IMR-90 (cell line): ENCODE data around the gene ATXN1L. TPM values are rescaled to one million over a fixed set of nuclear protein-coding genes. Genes with fewer than 3 reads are reported as not detected.

Source experiments
- ATAC-seq: fragments of 200-7000 bp; cut with Tn5 transposase; 2 replicates; pipeline ENCODE4 v1.9.1; 2020; ENCODE audit warnings: low read depth, mild to moderate bottlenecking, moderate library complexity
- BruUV-seq: library from RNA; stranded (reverse); fragments of 400-500 nt; replicated peaks from 2 replicates; lab custom pipeline; 2021; lab: Mats Ljungman, UMichigan
- CTCF ChIA-PET: fragments of 300-600 bp; formaldehyde crosslinking; extraction: SDS; loops from one replicate; lab custom pipeline; 2021; ENCODE audit warnings: antibody characterized with exemption; lab: Yijun Ruan, JAX
- POLR2A ChIA-PET: fragments of 300-600 bp; sonication (Branson Sonifier 250); formaldehyde crosslinking; loops from one replicate; lab custom pipeline; 2022; ENCODE audit warnings: antibody characterized with exemption; ENCODE audit not compliant: unreplicated experiment; lab: Charles Lee
- DNase-seq: peaks from one replicate; pipeline ENCODE4 v3.0.0; 2013
- H2AFZ ChIP-seq: replicated peaks from 2 replicates; pipeline ENCODE3; 2013; ENCODE audit warnings: low read length, mild to moderate bottlenecking; ENCODE audit not compliant: poor library complexity
- H2AK5ac ChIP-seq: 2 replicates; pipeline ENCODE4 v1.6.1; 2013; ENCODE audit warnings: low read depth, low read length, inconsistent platforms
- H2AK9ac ChIP-seq: replicated peaks from 2 replicates; pipeline ENCODE3; 2013; ENCODE audit warnings: mild to moderate bottlenecking, low read depth, low read length, moderate library complexity; ENCODE audit not compliant: poor library complexity
- H2BK120ac ChIP-seq: 2 replicates; pipeline ENCODE4 v1.6.1; 2013; ENCODE audit warnings: low read depth, low read length, inconsistent platforms
- H2BK15ac ChIP-seq: 3 replicates; pipeline ENCODE4 v1.6.1; 2013; ENCODE audit warnings: low read depth, low read length, inconsistent platforms
- H2BK20ac ChIP-seq: 2 replicates; pipeline ENCODE4 v1.6.1; 2013; ENCODE audit warnings: low read depth, mild to moderate bottlenecking, inconsistent platforms, low read length, moderate library complexity
- H2BK5ac ChIP-seq: 2 replicates; pipeline ENCODE4 v1.6.1; 2013; ENCODE audit warnings: mild to moderate bottlenecking, low read depth, low read length, inconsistent platforms; ENCODE audit not compliant: poor library complexity, severe bottlenecking
- H3K14ac ChIP-seq: replicated peaks from 2 replicates; pipeline ENCODE4 v1.6.1; 2013; ENCODE audit warnings: low read depth, low read length, inconsistent platforms
- H3K18ac ChIP-seq: 2 replicates; pipeline ENCODE4 v1.6.1; 2013; ENCODE audit warnings: low read depth, low read length, control low read depth
- H3K23ac ChIP-seq: 2 replicates; pipeline ENCODE4 v1.6.1; 2013; ENCODE audit warnings: low read depth, low read length, inconsistent platforms
- H3K27ac ChIP-seq: 2 replicates; pipeline ENCODE4 v1.5.1; 2013; ENCODE audit warnings: mild to moderate bottlenecking, control low read depth, low read length; ENCODE audit not compliant: insufficient read depth
- H3K27me3 ChIP-seq: 2 replicates; pipeline ENCODE4 v1.6.1; 2013; ENCODE audit warnings: low read length; ENCODE audit not compliant: control insufficient read depth, insufficient read depth
- H3K36me3 ChIP-seq: 2 replicates; pipeline ENCODE4 v1.6.1; 2013; ENCODE audit warnings: low read length, mixed read lengths; ENCODE audit not compliant: control insufficient read depth, insufficient read depth
- H3K4ac ChIP-seq: 2 replicates; pipeline ENCODE4 v1.6.1; 2013; ENCODE audit warnings: low read depth, low read length, inconsistent platforms
- H3K4me1 ChIP-seq: 2 replicates; pipeline ENCODE4 v1.6.1; 2013; ENCODE audit warnings: low read length, mixed read lengths; ENCODE audit not compliant: control insufficient read depth, insufficient read depth
- H3K4me2 ChIP-seq: 2 replicates; pipeline ENCODE4 v1.6.1; 2013; ENCODE audit warnings: low read depth, mild to moderate bottlenecking, control low read depth, low read length, moderate library complexity
- H3K4me3 ChIP-seq: 2 replicates; pipeline ENCODE4 v1.5.1; 2013; ENCODE audit warnings: low read depth, mild to moderate bottlenecking, control low read depth, low read length, moderate library complexity; ENCODE audit not compliant: insufficient read depth
- H3K56ac ChIP-seq: 2 replicates; pipeline ENCODE4 v1.6.1; 2013; ENCODE audit warnings: low read length, inconsistent platforms; ENCODE audit not compliant: insufficient read depth; ENCODE audit errors: extremely low read depth
- H3K79me1 ChIP-seq, 2 experiments: 2 replicates each; pipeline ENCODE4 v1.6.1; 2013; ENCODE audit warnings: low read length in 2 of 2, inconsistent platforms in 1 of 2, low read depth in 1 of 2
- H3K9ac ChIP-seq: 2 replicates; pipeline ENCODE4 v1.6.1; 2013; ENCODE audit warnings: low read depth, low read length, control low read depth
- H3K9me1 ChIP-seq: 2 replicates; pipeline ENCODE4 v1.6.1; 2013; ENCODE audit warnings: low read length, inconsistent platforms; ENCODE audit not compliant: insufficient read depth
- H3K9me3 ChIP-seq: 2 replicates; pipeline ENCODE4 v1.6.1; 2013; ENCODE audit warnings: low read length; ENCODE audit not compliant: control insufficient read depth, insufficient read depth
- H4K20me1 ChIP-seq: 2 replicates; pipeline ENCODE4 v1.6.1; 2013; ENCODE audit warnings: low read length, inconsistent platforms; ENCODE audit not compliant: insufficient read depth
- H4K5ac ChIP-seq: 2 replicates; pipeline ENCODE4 v1.6.1; 2013; ENCODE audit warnings: mild to moderate bottlenecking, low read depth, low read length, control low read depth
- H4K8ac ChIP-seq, 2 experiments: 2 replicates each; pipeline ENCODE4 v1.6.1; 2013; ENCODE audit warnings: low read depth in 2 of 2, low read length in 2 of 2, control low read depth in 1 of 2, inconsistent platforms in 1 of 2
- H4K91ac ChIP-seq: 2 replicates; pipeline ENCODE4 v1.6.1; 2013; ENCODE audit warnings: low read depth, low read length, inconsistent platforms; ENCODE audit not compliant: insufficient read depth
- CHD1 ChIP-seq: IDR thresholded peaks from 2 replicates; pipeline ENCODE4 v1.6.1; 2012; ENCODE audit warnings: low read depth, low read length, improper control_type of control experiment
- FOS ChIP-seq: fragments of 150-350 bp; IDR thresholded peaks from 2 replicates; pipeline ENCODE4 v1.6.1; 2016; ENCODE audit warnings: low read depth, low read length
- NFE2L2 ChIP-seq: fragments of 150-350 bp; IDR thresholded peaks from 2 replicates; pipeline ENCODE4 v1.6.1; 2016; ENCODE audit warnings: low read depth, mild to moderate bottlenecking, low read length
- WGBS, 2 experiments: methylation state at CpG; one replicate each; pipeline versions ENCODE4 v1.1.5 to v1.1.7; 2013; ENCODE audit warnings: missing lambda C conversion rate in 2 of 2; ENCODE audit not compliant: insufficient read length in 1 of 2; ENCODE audit errors: extremely low coverage in 2 of 2; 5-methylcytosine and 5-hydroxymethylcytosine counted together
- dilution Hi-C: fragments of 300-500 bp; cut with HindIII; formaldehyde crosslinking; loops from one replicate; pipeline ENCODE4 v1.14.3; 2018; ENCODE audit warnings: low sequenced_read_pairs; ENCODE audit not compliant: unreplicated experiment
- in situ Hi-C: fragments of 300-500 bp; cut with MboI; formaldehyde crosslinking; loops from 3 replicates; pipeline ENCODE4 v1.14.3; 2019; ENCODE audit warnings: low sequenced_read_pairs, inconsistent platforms, mixed read lengths
- intact Hi-C: fragments of 100-400 bp; cut with micrococcal nuclease; formaldehyde crosslinking; loops from 2 replicates; pipeline ENCODE4 v1.10.0; 2022
- polyA plus RNA-seq, 3 experiments: library from polyadenylated mRNA; depleted of rRNA; stranded (reverse); fragments of >200 nt; gene quantifications; 2 replicates each; pipeline ENCODE4 v1.2.3, GENCODE V29; 2012; ENCODE audit warnings: low replicate concordance in 1 of 3
- total RNA-seq: library from RNA; depleted of rRNA; stranded (reverse); fragments of >200 nt; gene quantifications from 2 replicates; pipeline ENCODE4 v1.2.3, GENCODE V29; 2012
- TF ChIP-seq, protein P1 (sequence below): fragments of 150-350 bp; IDR thresholded peaks from 2 replicates; pipeline ENCODE4 v1.6.1; 2016; ENCODE audit warnings: low read depth, mild to moderate bottlenecking, low read length, moderate library complexity, borderline replicate concordance
- TF ChIP-seq, protein P2 (sequence below): conservative IDR thresholded peaks from 2 replicates; pipeline ENCODE4 v1.5.1; 2012; ENCODE audit warnings: mild to moderate bottlenecking, low read depth, low read length, improper control_type of control experiment

Gene ATXN1L
- total and polyA plus RNA-seq, 2 of the 4 experiments (the other 2 are of a cell fraction): 5.2 to 9.2 TPM

DNA sequence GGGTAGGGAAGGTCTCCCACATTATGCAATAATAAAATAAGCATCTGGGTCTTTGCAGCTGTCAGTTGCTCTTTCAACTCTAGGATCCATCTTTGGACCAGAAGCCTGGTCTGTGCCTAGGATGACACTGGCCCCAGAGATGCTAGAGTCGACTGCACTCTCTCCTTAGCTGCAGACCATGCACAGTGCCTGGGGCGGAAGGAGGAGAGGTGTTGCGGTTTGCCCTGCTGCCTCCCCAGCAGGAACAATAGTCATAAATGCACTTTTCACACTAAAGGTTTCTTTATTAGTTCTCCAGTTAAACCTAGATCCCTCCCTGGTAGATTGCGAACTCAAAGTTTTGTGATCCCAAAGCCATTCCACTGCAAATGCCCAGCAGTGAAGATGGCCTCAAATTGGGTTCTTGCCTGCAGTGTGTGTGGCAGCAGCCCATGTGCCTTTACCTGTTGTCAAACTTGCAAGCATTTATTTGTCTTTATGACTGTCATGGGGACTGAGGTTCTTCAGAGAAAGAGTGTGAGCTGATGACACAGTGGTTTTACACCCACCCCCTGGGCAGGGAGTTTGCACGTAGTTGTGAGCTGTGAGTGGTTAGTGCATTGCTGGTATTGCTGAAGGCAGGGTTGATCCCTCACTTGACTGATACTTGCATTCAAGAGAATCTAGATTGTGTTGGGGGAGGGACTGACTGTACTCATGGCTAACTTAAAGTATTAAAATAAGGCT is 10.3 kb downstream of the ATXN1L start:
- H3K9me3 ChIP-seq: no peaks in the 10 kb centered on the region
- intact Hi-C loops: no loop called here
- no peak overlapping the region for H3K18ac ChIP-seq
- TF ChIP-seq CHD1 (no peak), FOS (no peak), NFE2L2 (no peak)
- TF ChIP-seq, protein P1, sequence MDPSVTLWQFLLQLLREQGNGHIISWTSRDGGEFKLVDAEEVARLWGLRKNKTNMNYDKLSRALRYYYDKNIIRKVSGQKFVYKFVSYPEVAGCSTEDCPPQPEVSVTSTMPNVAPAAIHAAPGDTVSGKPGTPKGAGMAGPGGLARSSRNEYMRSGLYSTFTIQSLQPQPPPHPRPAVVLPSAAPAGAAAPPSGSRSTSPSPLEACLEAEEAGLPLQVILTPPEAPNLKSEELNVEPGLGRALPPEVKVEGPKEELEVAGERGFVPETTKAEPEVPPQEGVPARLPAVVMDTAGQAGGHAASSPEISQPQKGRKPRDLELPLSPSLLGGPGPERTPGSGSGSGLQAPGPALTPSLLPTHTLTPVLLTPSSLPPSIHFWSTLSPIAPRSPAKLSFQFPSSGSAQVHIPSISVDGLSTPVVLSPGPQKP: no peak
- TF ChIP-seq, protein P2, sequence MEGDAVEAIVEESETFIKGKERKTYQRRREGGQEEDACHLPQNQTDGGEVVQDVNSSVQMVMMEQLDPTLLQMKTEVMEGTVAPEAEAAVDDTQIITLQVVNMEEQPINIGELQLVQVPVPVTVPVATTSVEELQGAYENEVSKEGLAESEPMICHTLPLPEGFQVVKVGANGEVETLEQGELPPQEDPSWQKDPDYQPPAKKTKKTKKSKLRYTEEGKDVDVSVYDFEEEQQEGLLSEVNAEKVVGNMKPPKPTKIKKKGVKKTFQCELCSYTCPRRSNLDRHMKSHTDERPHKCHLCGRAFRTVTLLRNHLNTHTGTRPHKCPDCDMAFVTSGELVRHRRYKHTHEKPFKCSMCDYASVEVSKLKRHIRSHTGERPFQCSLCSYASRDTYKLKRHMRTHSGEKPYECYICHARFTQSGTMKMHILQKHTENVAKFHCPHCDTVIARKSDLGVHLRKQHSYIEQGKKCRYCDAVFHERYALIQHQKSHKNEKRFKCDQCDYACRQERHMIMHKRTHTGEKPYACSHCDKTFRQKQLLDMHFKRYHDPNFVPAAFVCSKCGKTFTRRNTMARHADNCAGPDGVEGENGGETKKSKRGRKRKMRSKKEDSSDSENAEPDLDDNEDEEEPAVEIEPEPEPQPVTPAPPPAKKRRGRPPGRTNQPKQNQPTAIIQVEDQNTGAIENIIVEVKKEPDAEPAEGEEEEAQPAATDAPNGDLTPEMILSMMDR: no peak
- no peak overlapping the region for H3K4me3 ChIP-seq
- no peak overlapping the region for H4K5ac ChIP-seq
- no peak overlapping the region for H3K4ac ChIP-seq
- no peak overlapping the region for H3K23ac ChIP-seq
- peaks cover 25% of the 10 kb centered on the region for H4K20me1 ChIP-seq
- BruUV-seq: no TSS peak
- H3K14ac ChIP-seq: no peak overlapping the region
- no peak for ATAC-seq
- H2AK9ac ChIP-seq: no peak overlapping the region
- H3K27ac ChIP-seq: no peak overlapping the region
- H3K79me1 ChIP-seq: peaks cover 32 to 77% of the 10 kb centered on the region in 2 experiments
- no peak overlapping the region for H2BK20ac ChIP-seq
- no peak overlapping the region for H3K56ac ChIP-seq
- no peak overlapping the region for H4K91ac ChIP-seq
- H3K9me1 ChIP-seq: peaks cover 21% of the 10 kb centered on the region
- H2AK5ac ChIP-seq: no peak overlapping the region
- no peaks in the 10 kb centered on the region for H3K27me3 ChIP-seq
- H3K4me1 ChIP-seq: no peaks in the 10 kb centered on the region
- no peak overlapping the region for H2BK15ac ChIP-seq
- CTCF ChIA-PET: no interaction called here
- H2BK120ac ChIP-seq: no peak overlapping the region
- no peak for DNase-seq
- POLR2A ChIA-PET: no interaction called here
- in situ Hi-C loops: no loop called here
- no peak overlapping the region for H3K4me2 ChIP-seq
- H4K8ac ChIP-seq: no peak overlapping the region
- no peak overlapping the region for H3K9ac ChIP-seq
- no peak overlapping the region for H2AFZ ChIP-seq
- 100% methylated on average over 1 of the region's 5 CpGs; no CpG with 5 or more reads in 1 of the 2 experiments for WGBS, 2 experiments
- H3K36me3 ChIP-seq: peaks cover 43% of the 10 kb centered on the region
- no peak overlapping the region for H2BK5ac ChIP-seq
- dilution Hi-C loops: no loop called here
